IPS-NIHi7 (cell line): ENCODE results near the gene CSK.
A peak's percentile ranks its signal among the peaks of the same experiment; 100 is the strongest.

Experiments used
- DNase-seq: peaks from one replicate; pipeline ENCODE4 v3.0.0; 2012; ENCODE audit warnings: mixed read lengths; ENCODE audit errors: extremely low spot score

Gene CSK

DNA sequence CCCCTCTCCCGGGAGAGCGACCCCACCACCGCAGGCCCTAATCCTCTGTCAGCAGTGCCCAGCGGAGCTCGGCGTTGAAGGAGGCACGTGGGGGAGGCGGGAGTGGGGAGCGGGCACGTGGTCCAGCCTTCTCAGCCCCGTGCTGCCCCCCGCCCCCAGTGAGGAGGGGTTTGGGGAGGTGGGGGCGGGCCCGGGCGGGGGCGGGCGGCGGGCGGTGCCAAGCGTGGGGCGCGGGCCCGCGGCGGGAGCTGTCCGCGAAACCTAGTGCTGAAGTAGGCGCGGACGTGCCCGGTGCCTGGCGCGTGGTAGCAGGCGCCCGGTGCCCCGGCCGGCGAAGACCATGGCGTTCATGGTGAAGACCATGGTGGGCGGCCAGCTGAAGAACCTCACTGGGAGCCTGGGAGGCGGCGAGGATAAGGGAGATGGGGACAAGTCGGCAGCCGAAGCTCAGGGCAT is 44.5 kb downstream of the CSK start, which contains the start of gene CPLX3:
TSS of gene CPLX3 (plus strand) at position 264 of the 456 bp plus-strand sequence. CDS start at position 341, 77 bp downstream.
- DNase-seq: peak; percentile 86

DNA sequence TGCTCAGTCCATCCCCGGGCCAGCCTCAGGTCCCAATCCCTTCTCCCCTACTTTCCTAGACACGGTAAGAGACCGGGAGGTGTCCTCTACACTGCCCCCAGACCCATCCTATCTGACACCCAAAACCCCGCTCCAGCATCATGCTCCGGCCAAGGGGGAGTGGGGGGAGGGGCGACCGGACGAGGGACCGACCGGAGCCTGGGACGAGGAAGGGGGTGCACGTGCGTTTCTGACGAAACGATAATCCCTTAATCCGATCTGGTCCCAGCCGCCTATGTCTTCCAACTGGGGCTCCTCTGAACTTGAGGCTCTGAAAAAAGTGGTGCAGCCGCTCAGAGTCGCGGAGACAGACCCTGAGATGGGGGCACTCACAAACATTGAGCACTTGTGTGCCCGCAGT is 45.0 kb downstream of the CSK start:
- no peak for DNase-seq

DNA sequence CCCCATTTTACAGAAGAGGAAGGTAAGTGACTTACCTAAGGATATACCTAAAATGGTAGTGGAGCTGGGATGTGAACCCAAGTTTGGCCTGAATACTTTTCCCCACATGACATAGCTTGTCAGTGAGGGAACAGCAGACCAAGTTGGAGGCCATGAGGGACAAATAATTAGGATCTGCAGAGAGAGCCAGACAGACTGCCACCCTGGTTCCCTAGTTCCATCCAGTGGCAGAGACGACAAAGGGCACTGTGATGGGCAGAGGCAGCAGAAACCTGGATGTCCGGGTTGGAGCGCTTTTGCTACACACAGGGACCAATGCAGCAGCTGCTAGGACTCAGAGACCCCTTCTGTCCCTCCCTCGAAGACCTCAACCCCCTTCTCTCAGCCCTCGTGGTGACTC is 45.7 kb downstream of the CSK start:
- no peak for DNase-seq

DNA sequence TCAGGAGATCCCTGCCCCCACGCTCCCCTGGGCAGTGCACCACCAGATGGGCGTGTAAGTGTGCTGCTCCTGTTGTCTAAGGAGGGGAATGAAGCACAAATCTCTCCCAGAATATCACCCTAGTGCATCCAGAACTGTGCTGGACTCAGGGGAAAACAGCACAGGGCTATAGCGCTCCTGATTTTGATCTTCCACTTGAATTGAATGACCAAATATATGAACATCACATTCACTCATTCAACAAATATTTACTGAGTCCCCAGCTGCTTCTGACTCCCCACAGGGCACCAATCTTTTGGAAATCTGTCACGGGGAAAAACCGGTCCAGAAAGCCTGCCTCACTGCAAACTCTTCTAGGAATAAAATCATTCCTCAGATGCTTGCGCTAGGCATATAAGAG is 47.0 kb downstream of the CSK start:
- no peak for DNase-seq

DNA sequence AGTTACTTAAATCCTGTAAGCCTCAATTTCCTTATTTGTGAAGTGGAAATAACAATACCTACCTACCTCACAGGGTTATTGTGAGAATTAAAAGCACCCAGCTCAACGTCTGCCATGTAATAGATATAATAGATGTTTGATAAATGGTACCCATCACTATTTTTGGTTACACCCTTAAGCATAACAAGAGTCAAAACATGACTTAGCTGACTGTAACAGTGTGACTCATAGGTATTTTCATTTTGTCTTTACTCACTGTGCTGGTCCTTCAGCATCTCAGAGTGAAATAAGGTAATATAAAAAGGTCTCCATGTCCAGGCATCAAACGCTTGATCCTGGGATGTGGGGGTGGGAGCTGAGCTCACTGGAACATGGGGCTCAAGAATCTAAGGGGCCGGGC is 47.6 kb downstream of the CSK start:
- DNase-seq: no peak

DNA sequence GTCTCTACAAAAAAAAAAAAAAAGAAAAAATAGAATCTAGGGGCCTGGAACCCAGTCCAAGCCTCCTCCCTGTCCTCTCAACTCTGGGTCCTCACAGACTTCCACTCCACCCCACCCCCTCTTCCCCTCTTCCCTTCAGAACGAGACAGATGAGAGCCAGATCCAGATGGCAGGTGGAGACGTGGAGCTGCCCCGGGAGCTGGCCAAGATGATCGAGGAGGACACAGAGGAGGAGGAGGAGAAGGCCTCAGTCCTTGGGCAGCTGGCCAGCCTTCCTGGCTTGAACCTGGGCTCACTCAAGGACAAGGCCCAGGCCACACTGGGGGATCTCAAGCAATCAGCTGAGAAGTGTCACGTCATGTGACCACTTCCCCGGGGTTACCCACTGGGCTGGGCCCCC is 48.1 kb downstream of the CSK start:
- no peak for DNase-seq

DNA sequence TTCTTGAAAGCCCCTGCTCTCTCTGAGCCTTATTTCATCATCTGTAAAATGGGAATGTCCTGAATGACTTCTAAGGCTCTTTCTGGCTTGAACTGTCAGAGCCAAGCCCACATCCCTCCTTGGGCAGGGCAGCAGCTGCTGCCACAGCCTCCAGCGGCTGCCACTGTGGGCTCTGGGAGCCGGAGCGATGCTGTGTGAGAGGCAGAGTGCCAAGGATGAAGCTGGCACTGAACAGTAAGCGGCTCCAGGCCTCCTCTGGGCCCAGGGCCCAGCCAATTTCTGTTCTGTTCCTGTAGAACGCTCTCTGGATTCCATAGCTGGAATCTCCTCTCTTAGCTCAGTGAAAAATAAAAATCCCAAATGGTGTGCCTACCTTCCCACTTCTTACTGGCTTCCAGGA is 49.0 kb downstream of the CSK start:
- no peak for DNase-seq

DNA sequence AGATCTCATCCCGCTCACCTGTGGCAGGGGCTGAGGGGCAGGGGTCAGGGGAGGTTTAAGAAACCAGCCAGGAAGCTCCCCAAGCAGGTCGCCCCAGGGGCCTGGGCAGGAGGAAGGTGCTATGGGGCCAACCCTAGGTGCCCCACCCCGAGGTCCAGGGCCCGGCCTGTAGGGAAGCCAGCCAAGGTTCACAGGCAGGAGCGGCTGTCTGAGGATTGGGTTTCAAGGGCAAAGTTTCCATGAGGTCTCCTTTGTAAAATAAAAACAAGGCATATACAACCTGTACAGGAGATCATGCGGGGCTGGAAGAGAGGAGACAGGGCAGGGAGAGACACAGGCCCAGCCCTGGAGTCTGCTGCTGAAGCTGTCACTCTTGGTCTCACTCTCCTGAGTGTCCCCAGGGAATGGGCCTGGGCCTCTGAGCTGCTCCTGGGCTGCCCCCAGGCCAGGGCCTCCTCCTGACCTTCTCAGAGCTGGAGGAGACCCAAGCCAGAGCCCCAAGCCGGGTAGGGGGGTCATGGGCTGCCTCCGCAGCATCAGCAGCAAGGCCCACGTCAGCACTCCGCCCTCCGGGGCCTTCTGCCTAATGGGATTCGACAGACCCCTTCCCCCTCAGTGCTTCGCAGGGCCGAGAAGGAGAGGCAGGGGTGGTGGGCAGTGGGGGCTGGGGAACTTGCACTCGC is 50.1 kb downstream of the CSK start:
- no peak for DNase-seq

DNA sequence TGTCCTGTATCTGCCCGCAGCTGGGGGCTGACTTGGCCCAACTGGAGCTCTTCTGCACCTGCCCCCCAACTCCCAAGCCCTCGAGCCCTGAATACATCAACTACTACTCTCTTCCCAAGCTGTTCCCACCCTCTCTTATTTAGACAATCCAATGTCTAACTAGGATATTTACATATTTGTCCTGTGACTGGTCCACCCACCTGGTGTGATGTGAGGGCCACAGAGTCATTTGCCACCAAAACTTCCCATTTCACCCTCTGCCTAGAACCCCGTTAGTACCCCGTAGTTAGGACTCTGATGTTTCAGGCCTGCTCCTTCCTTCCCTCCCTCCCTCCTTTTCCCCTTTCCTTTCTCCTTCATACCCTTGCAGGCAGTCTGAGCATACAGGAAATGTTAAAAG is 50.9 kb downstream of the CSK start:
- DNase-seq: no peak

DNA sequence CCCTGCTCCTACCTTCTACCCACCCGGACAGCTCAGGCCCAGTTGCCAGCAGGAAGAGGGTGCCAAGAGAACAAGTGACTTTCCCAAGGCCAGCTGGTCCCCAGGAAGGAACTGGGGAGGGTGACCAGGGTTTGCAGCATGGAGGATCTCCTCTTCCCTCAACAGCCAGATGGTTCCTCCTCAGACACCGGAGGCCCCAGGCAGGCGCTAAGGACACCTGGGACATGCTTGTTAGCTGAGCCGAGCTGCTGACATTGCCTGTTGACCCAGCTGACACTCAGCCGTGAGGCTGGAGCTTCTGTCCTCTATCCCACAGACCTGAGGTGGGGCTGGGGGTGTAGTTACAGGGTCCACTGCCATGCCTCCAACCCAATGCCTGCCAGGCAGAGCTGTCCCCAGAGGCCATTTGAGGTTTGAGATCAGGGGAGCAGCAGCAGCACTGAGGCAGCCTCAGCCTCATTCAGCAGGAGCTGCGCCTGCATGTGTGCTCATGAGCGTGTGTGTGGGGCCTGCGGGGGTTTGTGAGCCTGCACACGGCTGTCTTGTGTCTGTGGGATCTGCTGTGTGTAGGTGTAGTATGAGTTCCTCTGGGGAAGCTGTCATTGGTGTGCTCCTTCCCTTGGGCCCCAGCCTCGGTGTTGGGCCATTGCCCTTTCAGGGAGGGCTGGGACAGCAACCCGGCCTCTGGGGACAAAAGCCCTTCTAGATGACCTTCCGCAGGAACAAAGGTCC is 51.7 kb downstream of the CSK start:
- DNase-seq: no peak

DNA sequence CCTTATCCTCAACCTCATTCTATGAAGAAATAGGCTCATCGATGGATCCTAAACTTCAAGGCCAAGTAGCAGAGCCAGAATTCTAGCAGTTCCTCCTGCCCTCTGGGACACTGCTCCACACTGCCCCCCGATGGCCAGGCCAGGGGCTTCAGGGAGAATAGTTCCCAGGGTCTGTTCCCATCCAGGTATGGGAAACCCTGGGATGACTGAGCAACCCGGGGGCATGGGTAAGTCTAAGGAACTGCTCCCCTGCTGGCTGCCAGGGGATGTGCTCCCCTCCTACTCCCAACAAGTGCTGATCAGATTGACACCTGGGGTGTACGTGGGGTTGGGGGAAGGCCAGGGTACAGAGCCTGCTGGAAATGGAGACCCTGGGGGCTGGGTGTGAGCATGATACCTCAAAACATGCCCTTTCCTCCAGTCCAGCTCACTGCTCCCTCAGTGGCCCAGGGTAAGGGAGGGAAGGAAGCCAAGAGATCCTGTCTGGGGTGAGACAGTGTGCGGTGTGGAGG is 53.5 kb downstream of the CSK start:
- DNase-seq: peak; percentile 97

DNA sequence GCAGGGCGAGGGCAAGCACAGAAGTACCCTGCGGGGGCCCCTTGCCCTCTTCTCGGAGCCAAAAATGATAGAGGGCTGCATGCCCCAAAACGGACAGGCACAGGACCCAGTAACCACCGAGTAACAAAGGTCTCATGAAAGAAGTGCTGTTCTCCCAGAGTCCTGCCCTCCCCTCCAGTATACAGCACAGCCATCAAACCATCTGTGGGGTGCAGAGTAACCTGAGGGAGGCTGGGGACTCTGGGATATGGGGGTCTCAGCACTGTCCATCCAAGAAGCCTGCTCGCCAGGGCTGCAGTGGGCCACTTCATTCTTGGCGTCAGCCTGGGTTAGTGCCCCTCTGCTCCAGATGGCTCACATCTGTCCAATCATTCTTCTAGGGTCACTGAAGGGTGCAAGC is 55.0 kb downstream of the CSK start:
- DNase-seq: no peak

DNA sequence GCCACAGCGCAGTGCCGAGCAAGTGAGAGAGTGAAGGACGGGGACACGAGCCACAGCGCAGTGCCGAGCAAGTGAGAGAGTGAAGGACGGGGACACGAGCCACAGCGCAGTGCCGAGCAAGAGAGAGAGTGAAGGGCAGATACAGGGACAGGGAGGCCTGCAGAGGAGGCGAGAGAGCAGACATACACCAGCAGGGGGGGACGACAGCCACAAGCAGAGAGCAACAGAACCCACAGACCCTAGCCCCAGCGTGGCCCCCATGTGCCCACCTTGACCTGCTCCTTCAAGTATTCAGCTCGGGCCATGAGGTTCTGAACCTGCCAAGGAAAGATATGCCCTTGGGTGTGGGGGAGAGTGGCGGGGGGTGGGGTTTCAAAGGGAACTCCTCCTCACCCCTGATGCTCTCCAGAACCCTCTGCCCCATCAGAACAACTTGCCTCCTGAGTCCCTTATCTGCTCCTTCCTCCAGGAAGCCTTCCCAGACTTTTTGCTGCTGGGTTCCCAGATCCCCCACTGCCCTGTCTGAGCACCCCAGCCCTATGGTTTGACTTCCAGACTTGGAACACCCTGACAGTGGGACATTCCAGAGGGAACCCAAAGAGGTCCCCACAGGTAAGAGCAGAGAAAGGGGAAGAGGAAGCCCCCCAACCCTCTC is 55.7 kb downstream of the CSK start:
- no peak for DNase-seq

DNA sequence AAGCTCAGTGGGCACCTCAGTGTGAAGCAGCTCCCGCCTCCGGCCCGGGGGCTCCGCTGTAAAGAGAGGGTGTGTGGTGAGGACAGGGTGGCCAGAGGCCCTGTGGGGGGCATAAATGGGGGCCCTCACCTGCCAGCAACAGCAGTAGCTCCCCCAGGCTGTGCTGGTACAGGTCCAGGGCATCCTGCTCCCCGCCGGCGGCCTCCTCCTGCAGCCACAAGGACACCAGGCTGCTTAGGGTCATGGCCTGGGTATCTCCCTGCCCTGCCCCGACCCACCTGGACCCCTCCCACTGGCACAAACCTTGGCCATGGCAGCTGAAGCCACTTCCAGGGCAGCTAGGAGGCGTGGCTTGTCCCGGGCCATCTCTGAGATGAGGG is 56.2 kb downstream of the CSK start:
- no peak for DNase-seq

DNA sequence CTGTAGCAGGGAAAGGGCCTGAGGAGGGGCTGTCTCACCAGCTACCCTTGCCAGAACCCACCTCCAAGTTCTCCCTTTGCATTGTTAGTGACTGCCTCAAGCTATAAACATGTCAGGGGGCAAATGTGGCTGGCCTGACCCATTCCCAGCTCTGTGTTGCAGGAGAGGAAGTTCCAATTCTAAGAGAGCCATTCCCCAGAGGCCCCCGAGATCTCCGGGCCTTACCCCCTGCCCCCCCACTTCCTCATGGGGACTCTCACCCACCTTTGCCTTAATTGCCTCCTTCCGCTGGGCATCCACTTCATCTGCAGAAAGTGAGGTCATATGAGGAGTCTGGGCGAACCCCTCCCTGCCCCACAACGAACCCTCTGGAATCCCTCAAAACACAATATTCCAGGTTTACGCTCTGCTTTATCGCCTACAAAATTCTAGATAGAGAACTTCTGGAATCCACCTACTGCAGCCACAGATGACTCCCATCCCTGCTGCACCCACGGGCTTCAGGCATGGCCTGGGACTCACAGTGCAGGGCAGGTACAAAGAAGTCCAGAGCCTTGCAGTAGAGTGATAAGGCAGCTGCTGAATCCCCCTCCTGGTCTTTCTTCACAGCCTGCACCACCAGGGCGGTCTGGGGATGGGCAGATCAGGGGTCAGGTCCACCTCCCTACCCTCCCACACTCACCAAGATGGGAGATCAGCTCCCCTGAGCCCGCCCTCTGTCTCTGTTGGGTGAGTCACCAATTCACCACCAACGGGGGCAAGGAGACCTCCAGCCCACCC is 57.1 kb downstream of the CSK start:
- DNase-seq: no peak

DNA sequence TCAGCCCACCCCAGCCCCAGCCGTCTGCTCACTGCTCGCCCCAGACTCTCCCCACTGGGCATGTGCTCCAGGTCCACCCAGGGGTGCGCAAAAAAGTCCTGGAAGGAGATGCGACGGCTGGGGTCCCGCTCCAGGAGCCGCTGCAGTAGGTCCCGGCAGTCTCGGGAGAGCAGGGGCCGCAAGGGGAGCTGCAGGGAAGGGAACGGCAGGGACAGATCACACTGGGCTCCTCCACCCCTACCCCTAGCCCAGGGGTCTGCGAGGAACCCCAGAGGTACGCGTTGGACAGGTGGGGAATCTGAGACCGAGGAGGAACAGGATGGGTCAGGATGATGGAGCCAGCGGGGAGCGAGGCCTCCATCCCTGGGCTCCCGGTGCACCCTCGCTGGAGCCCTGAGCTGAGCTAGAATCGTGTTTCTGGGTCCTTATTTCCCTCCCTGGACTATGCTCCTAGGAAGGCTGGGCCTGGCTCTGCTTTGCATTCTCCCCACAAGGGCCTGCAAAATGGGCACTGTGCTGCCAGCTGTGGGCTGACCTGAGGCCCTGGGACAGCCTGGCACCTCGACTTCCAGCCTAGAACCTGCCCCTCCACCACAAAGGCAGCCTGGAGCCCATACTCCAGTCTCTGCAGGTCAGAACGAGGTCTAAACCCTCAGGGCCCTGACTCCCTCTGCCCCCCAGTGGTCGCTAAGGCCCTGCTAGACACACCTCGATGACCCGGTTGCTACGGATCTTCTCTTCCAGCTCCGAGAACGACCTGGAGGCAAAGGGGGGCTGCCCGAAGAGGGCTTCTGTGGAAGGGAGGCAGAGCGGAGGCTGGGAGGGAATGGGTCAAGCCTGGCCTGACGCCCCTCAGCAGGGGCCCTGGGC is 57.9 kb downstream of the CSK start:
- DNase-seq: peak; percentile 47

DNA sequence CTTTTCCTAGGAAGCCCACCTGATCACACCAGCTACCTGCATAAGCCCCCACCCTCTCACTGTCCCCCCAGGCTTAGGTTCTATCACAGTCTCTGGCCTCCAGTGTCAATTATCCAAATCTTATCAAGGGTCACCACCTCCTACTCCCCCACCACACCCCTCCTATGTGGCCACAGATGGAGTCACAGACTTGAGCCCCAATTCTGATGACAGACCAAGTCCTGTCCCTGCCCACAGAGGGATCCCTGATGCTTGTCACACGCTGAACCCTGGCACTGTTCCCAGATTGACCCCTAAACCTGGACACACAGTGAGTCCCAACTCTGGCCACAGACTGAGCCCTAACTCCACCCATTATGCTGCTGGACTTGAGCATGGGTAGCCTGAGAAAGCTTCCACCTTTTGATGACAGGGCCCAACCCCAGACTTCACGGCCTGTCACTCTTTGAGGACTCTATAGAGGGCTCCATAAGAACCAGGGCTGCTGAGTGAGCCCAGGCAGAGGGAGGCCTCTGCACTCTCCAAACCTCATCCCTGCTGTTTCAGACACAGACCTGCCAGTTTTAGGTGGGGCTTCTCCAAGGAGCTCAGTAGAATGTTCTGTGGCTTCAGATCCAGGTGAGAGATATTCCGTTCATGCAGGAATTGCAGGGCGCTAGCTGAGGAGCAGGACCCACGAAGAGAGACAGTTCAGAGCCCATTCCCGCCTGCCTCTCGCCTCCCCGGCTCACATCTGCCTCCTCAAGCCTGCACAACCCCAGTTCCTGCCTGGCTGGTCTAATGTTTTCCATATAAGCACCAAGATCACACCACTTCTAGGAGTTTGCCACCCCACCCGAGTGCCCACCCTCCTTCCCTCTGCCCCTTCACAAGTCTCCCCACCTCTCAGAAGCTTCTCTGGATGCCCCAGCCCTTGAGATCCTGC is 59.2 kb downstream of the CSK start:
- DNase-seq: no peak

DNA sequence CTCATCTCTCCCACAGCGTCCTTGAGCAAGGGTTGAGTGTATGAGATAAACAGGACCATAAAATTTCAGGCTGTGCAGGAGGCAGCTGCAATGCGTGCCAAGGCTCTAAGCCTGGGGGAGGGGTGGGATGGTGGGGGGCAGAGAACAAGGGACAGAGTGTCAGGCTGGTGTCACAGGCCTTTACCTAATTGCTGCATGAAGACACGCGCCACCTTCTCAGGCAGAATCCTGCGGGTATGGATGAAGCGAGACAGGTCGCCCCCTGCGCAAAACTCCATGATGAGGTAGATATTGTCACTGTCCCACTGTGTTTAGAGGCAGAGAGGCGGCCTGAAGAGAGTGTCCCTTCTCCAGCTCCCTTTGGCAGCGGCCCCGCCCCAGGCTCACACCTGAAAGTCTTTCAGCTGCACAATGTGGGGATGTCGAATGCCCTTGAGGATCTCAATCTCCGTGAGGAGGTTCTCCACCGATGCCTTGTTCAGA is 60.1 kb downstream of the CSK start:
- DNase-seq: no peak

DNA sequence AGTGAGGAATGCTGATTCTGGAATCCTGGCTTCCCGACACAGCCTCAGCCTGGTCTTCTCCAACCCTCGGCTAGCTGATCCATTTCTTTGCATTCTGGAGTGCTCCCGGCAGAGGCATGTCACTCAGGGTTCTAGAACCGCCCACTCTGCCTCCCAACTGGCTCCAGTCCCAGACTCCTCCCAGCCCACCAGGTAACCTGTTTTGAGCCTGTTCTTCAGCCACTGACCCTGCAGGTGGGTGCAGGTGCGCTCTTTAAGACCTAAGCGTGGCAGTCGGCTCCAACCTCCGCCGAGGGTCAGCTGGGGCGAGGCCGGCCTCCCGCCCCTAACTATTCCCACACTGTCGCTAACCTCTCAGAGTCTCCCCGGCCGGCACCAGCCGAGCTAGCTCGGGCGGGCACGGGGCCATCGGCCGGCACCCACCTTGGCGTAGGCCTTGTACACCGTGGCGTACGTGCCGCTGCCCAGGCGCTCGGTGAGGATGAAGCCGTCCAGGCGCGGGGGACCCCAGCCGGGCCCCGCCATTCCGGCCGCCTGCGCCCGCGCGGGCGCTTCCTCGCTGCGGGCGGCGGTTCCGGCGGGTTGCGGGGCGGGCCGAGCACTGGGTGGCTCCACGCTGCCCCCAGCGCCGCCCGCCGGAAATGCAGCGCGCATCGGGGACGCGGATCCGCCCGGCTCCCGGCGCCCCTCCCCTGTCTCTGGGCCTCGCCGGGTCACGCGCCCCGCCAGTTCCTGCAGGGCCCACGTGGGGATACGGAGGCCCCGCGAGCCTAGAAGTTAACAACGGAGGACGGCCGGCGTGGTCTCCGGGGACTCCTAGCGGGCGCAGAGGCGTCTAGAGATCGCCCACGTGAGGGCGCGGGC is 60.9 kb downstream of the CSK start, which contains the start of gene ULK3:
TSS of gene ULK3 (minus strand) at position 576 of the 864 bp plus-strand sequence. CDS start at position 525, 51 bp downstream.
- peak; percentile 96 for DNase-seq
